Stimulated activated CD8-positive, alpha-beta memory T cell treated with anti-CD3 and anti-CD28 coated beads, Interleukin-12 subunit alpha, Interleukin-12 subunit beta, amount 100 ng/mL, for 24 hours (primary cell): ENCODE results near the gene TASL.
"Not testable (repeated sequence)": the region's sequence is repeated elsewhere in the genome, so short reads cannot be mapped to it uniquely, and the experiment has no call there.

ENCODE experiments used
- DNase-seq: peaks from one replicate; pipeline ENCODE4 v3.0.0-alpha.2; 2020; ENCODE audit errors: extremely low read depth

The TASL gene

GRCh38 chrX:30576881-30577280 lies 685 bp downstream of the TASL start:
- DNase-seq = no peak

- DNase-seq = no peak
These were observed 4.4 kb downstream of the TASL start for GRCh38 chrX:30573125-30573524.

DNA sequence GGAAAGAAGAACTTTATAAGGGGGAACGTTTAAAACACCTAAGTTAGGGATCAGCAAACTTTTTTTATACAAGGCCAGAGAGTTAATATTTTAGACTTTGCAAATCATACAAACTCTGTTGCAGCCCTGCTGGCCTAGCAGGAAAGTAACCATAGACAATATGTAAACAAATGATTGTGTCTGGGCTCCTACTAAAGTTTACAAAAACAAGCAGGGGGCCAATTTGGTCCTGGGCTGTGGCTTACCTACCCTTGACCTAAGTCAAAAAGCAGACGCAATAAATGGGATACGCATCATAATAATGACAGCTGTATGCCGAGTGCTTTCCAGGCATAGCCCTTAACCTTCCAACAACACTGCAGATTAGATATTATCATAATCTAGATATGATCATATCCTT lies 4.9 kb downstream of the TASL start:
- no peak for DNase-seq

GRCh38 chrX:30572004-30572403 lies 5.6 kb downstream of the TASL start:
- DNase-seq = no peak

DNA sequence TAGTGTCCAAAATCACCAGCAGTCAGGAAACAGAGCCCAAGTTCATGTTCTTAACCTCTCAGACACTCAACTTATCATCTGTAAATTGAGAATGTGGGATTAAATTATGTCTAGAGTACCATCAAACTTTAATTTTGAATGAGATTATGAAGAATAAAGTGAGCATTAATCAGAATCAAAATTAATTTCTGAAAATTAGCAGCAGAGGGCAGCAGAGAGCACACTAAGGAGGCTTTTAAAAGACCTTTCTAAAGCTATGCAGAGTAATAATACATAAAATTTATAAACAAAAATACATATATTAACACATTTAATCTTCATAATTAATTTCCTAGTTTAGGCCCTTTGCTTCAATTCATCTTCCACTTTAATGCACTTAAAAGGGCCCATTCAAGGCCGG lies 7.1 kb downstream of the TASL start:
- no peak for DNase-seq

- no peak for DNase-seq
These were observed 9.4 kb downstream of the TASL start for GRCh38 chrX:30568136-30568535.

DNA sequence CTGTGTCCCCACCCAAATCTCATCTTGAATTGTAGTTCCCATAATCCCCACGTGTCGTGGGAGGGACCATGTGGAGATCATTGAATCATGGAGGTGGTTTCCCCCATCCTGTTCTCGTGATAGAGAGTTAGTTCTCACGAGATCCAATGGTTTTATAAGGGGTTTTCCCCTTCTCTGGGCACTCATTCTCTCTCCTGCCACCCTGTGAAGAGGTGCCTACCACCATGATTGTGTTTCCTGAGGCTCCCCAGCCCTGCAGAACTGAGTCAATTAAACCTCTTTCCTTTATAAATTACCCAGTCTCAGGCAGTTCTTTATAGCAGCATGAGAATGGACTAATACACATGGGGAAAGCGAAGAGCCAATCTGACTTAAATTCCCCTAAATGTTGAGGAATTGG lies 14.5 kb downstream of the TASL start:
- DNase-seq = not testable (repeated sequence)

DNA sequence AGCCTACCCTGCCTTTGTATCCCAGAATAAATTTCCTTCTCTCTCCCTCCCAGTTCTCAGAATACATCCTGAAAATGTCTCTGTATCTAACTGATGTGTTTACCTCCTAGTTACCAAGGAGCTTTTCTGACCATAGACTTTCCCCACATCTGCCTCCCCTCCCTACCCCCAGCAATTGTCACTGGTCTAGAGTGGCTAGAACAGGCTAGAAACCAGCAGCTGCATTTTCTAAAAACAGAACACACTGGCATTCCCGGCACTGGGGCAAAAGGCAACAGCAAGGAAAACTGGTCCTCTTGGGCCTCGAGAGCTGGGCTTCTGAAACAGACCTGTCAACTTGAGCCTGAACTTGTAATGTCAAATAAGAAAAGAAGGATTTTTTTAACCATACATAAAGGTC lies 16.4 kb downstream of the TASL start:
- no peak for DNase-seq

- DNase-seq = no peak
These were observed 39.3 kb downstream of the TASL start for GRCh38 chrX:30538271-30538670.

- DNase-seq = no peak
These were observed 43.7 kb downstream of the TASL start for GRCh38 chrX:30533835-30534234.

DNA sequence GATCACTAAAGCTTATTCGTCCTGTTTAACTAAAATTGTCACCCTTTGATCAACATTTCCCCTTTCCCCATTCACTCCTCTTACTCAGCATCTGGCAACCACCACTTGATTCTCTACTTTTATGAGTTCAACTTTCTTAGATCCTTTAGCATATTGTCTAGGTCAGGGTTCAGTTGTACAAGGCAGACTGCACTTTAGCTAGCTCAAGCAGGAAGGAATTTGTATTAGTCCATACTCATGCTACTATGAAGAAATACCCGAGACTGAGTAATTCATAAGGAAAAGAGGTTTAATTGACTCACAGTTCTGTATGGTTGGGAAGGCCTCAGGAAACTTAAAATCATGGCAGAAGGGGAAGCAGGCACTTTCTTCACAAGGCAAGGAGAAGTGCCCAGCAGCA lies 44.3 kb downstream of the TASL start:
- DNase-seq = no peak

DNA sequence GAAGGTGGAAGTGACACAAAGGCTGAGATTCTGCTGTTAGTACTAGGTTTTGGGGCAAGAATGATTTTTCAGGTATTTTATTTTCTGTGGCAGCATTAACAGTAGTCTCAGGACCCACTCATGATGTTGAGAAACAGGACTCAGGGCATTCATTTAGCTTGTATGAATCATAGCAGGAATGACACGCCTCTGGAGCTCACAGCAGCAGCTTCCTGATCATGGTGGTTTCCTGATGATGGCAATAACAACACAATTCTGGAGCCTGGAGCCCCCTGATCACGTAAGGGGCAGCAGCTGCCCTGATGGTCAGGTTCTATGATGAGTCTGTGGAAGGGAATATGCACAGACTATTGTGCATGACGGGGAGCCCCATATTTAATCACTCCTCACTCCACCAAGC lies 47.0 kb downstream of the TASL start:
- DNase-seq = no peak

DNA sequence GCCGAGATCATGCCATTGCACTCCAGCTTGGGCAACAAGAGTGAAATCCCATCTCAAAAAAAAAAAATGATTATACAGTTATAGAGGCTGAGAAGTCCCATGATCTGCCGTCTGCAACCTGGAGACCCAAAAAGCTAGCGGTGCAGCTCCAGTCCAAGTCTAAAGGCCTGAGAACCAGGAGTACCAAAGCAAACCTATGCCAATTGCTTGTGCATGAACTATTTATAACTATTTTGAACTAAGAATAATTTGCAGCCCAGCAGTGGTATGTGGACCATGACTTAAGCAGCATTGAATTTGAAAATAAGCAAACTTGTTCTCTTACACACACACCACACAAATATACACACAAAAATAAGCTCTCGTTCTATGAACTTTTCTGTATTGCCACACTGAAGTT lies 51.8 kb downstream of the TASL start:
- DNase-seq = no peak

DNA sequence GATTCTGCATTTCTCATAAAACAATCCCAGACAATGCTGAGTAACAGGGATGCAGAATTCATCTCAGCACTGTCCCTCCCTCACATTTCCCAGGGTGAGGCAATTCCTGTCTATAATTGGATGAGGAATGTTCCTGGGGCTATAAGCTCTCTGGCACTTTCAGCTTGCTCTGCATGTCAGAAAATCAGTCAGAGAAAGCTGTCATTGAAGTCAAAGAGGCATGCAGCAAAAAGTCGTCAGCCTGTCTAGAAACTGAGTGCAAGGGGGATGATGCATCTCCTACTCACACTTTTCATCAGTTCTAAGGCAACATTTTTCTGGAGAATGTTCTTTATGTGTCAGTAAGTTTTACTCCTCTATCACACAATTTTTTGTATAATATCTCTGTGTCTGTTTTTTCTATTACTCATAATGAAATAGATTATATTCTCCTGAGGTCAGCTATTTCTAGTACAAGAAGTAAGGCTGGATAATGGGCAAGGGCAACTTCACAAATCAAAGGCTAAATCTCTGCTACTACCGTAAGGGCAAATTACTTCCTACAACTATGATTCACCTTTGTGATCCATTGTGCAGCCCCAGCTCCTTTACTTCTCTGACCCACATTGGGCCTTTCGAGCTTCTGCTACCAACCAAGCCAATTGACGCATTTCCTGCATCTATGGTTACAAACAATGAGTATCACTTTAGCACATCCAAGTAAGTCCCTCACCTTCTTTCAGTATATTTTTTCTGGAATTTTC lies 56.0 kb downstream of the TASL start:
- no peak for DNase-seq

DNA sequence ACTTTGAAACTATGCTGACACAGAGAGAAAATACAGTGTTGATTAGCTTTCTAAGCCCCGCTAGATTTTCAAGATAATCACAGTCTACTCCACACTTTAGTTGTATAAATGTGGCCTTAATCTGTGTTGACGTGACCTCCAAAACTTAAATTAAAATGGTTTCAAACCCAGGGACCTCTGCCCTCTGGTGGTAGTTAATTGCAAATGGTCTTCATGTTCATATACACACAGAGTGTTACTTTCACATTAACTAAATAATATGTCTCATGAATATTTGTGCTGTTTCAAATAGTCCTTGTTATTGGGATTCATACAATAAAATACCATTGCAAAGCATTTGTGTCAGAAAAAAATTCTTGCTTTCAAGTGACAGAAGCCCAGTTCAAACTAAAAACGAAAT lies 64.3 kb downstream of the TASL start:
- DNase-seq = no peak
